Placental pericyte (primary cell): ENCODE data around the gene BIRC6. TPM values are rescaled to one million over a fixed set of nuclear protein-coding genes. Genes with fewer than 3 reads are reported as not detected.

Experiments
- small RNA-seq: library from RNA; depleted of rRNA; stranded (forward); fragments of <200 nt; gene quantifications from one replicate; pipeline ENCODE3, GENCODE V24; 2012; ENCODE audit warnings: low replicate concordance
- total RNA-seq: library from RNA; depleted of rRNA; stranded (reverse); fragments of >200 nt; gene quantifications from 2 replicates; pipeline ENCODE4 v1.2.3, GENCODE V29; 2012

The BIRC6 gene
- total RNA-seq: 204 and 223 TPM in 2 replicates

GRCh38 chr2:32356681-32357317 lies at the start of gene BIRC6:
TSS of gene BIRC6 (plus strand) at chr2:32357023. CDS start at chr2:32357162, 139 bp downstream.

GRCh38 chr2:32627814-32628579 lies 271.2 kb downstream of the BIRC6 start, which contains the start of gene TTC27:
TSS of gene TTC27 (plus strand) at chr2:32628050. CDS start at chr2:32628293, 243 bp downstream.

Small RNA genes within 50 kb of the gene (small RNA-seq; reads per million reads assigned to genes)
- not detected for gene MIR4765
- gene MIR558: not detected

Other genes with a start within 250 kb of the BIRC6 start
- gene SLC30A6, start 191.2 kb upstream of the BIRC6 start, total RNA-seq: 30.9 and 46.1 TPM in 2 replicates
- gene NLRC4, start 92.1 kb upstream of the BIRC6 start, total RNA-seq: not detected in 2 replicates
- 17.9 and 18.9 TPM in 2 replicates for gene YIPF4, start 79.1 kb upstream of the BIRC6 start, total RNA-seq